OCI-LY1 (cell line): ENCODE measurements around the gene ERBB4.

Experiments used
- H2AFZ ChIP-seq: fragments of 200-600 bp; sonication (generic), shearing (Covaris generic); 2 replicates; pipeline ENCODE4 v1.6.0; 2014; ENCODE audit warnings: antibody characterized with exemption, mild to moderate bottlenecking, low read length
- H3F3A ChIP-seq: fragments of 200-600 bp; sonication (generic), shearing (Covaris generic); 2 replicates; pipeline ENCODE4 v1.6.0; 2014; ENCODE audit warnings: mild to moderate bottlenecking, antibody characterized with exemption, low read length, moderate library complexity; ENCODE audit not compliant: insufficient read depth
- H3K27ac ChIP-seq: fragments of 200-600 bp; sonication (generic); 2 replicates; pipeline ENCODE4 v1.5.1; 2014; ENCODE audit warnings: low read length, mixed run types, mild to moderate bottlenecking, low read depth; ENCODE audit not compliant: poor library complexity, severe bottlenecking
- H3K27me3 ChIP-seq: fragments of 200-600 bp; sonication (generic); 2 replicates; pipeline ENCODE4 v1.6.0; 2014; ENCODE audit warnings: antibody characterized with exemption, mild to moderate bottlenecking, low read length, moderate library complexity; ENCODE audit not compliant: insufficient read depth
- H3K36me3 ChIP-seq: fragments of 200-600 bp; sonication (generic); 2 replicates; pipeline ENCODE4 v1.6.1; 2014; ENCODE audit warnings: mild to moderate bottlenecking, antibody characterized with exemption, low read length, moderate library complexity, mixed read lengths; ENCODE audit not compliant: insufficient read depth
- H3K4me1 ChIP-seq: fragments of 200-600 bp; sonication (generic); 2 replicates; pipeline ENCODE4 v1.5.1; 2014; ENCODE audit warnings: mild to moderate bottlenecking, low read length, moderate library complexity; ENCODE audit not compliant: insufficient read depth, severe bottlenecking
- H3K4me2 ChIP-seq: fragments of 200-600 bp; sonication (generic), shearing (Covaris generic); 2 replicates; pipeline ENCODE4 v1.6.1; 2014; ENCODE audit warnings: low read length
- H3K4me3 ChIP-seq: fragments of 200-600 bp; sonication (generic); 2 replicates; pipeline ENCODE4 v1.5.1; 2014; ENCODE audit warnings: low read length, low read depth, mild to moderate bottlenecking, mixed read lengths; ENCODE audit not compliant: poor library complexity, severe bottlenecking
- H3K79me2 ChIP-seq: fragments of 200-600 bp; shearing (Covaris generic); 2 replicates; pipeline ENCODE4 v1.6.1; 2016; ENCODE audit warnings: mixed run types, low read length, mixed read lengths; ENCODE audit not compliant: insufficient read depth
- H3K9ac ChIP-seq: fragments of 200-600 bp; sonication (generic), shearing (Covaris generic); 2 replicates; pipeline ENCODE4 v1.6.1; 2014; ENCODE audit warnings: mild to moderate bottlenecking, low read length, mixed read lengths
- H3K9me2 ChIP-seq: fragments of 200-600 bp; sonication (generic), shearing (Covaris generic); 2 replicates; pipeline ENCODE4 v1.6.1; 2014; ENCODE audit warnings: low read depth, mild to moderate bottlenecking, low read length, mixed read lengths
- H3K9me3 ChIP-seq: fragments of 200-600 bp; shearing (Covaris generic); 2 replicates; pipeline ENCODE4 v1.6.1; 2014; ENCODE audit warnings: low read length, mixed read lengths
- H4K20me1 ChIP-seq: fragments of 200-600 bp; sonication (generic), shearing (Covaris generic); 2 replicates; pipeline ENCODE4 v1.6.0; 2016; ENCODE audit warnings: mild to moderate bottlenecking, low read length; ENCODE audit not compliant: insufficient read depth
- EZH2 ChIP-seq: fragments of 200-600 bp; sonication (generic), shearing (Covaris generic); IDR thresholded peaks from 2 replicates; pipeline ENCODE4 v1.8.0; 2017; ENCODE audit warnings: borderline replicate concordance, mixed run types, mild to moderate bottlenecking, antibody characterized with exemption, low read length, moderate library complexity, mixed read lengths
- TF ChIP-seq, protein P1 (sequence below): fragments of 200-600 bp; sonication (generic), shearing (Covaris generic); IDR thresholded peaks from 2 replicates; pipeline ENCODE4 v1.5.1; 2017; ENCODE audit warnings: mild to moderate bottlenecking, antibody characterized with exemption, low read length, moderate library complexity, mixed read lengths

Gene ERBB4

DNA sequence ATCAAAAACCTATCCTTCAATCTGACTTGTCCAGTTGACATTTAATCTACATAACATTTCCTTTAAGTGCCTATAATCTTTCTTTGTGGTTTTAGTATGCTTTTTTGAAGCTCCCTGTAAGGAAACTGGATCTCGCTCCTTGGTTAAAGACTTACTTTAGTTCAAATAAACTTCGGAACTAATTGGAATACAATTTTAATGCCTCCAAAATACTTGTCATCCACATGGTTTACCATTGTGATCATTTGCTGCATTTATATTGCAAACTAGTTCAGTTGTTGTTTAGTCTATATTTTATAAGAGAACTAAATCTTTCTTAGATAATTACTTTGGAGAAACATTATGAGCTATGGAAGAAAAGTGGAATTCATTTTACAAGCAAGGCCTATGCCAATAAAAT lies 496.0 kb downstream of the ERBB4 start:
- Histone ChIP-seq H3K27me3 (no peaks in the 10 kb centered on the region), H3K9ac (no peak overlapping the region), H2AFZ (no peak overlapping the region), H3K27ac (no peak overlapping the region), H3K4me2 (no peak overlapping the region), H3K4me3 (no peak overlapping the region), H4K20me1 (no peaks in the 10 kb centered on the region), H3K9me3 (no peaks in the 10 kb centered on the region), H3K79me2 (no peaks in the 10 kb centered on the region), H3F3A (no peaks in the 10 kb centered on the region), H3K36me3 (no peaks in the 10 kb centered on the region), H3K4me1 (no peaks in the 10 kb centered on the region), H3K9me2 (no peaks in the 10 kb centered on the region)
- no peak for TF ChIP-seq EZH2
- TF ChIP-seq, protein P1, sequence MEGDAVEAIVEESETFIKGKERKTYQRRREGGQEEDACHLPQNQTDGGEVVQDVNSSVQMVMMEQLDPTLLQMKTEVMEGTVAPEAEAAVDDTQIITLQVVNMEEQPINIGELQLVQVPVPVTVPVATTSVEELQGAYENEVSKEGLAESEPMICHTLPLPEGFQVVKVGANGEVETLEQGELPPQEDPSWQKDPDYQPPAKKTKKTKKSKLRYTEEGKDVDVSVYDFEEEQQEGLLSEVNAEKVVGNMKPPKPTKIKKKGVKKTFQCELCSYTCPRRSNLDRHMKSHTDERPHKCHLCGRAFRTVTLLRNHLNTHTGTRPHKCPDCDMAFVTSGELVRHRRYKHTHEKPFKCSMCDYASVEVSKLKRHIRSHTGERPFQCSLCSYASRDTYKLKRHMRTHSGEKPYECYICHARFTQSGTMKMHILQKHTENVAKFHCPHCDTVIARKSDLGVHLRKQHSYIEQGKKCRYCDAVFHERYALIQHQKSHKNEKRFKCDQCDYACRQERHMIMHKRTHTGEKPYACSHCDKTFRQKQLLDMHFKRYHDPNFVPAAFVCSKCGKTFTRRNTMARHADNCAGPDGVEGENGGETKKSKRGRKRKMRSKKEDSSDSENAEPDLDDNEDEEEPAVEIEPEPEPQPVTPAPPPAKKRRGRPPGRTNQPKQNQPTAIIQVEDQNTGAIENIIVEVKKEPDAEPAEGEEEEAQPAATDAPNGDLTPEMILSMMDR: no peak

DNA sequence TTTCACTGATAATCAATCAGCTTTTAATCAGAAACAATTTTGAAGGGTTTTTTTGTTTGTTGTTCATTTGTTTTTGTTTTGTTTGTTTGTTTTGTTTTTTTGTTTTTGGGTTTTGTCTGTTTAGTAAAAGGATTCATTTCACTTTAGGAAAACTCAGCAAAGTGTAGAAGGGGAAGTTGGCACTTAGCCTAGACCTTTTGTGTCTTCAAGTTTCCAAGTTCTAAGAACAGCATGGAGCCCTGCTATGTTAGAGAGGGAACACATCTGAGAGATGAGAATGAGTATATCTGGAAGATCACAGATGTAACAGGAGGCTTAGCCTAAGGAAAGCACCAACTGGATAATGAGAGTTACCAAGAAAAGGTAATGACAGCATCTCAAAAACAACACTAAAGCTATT lies 501.5 kb downstream of the ERBB4 start:
- TF ChIP-seq, protein P1: no peak
- no peak for TF ChIP-seq EZH2
- H2AFZ ChIP-seq: no peak overlapping the region

DNA sequence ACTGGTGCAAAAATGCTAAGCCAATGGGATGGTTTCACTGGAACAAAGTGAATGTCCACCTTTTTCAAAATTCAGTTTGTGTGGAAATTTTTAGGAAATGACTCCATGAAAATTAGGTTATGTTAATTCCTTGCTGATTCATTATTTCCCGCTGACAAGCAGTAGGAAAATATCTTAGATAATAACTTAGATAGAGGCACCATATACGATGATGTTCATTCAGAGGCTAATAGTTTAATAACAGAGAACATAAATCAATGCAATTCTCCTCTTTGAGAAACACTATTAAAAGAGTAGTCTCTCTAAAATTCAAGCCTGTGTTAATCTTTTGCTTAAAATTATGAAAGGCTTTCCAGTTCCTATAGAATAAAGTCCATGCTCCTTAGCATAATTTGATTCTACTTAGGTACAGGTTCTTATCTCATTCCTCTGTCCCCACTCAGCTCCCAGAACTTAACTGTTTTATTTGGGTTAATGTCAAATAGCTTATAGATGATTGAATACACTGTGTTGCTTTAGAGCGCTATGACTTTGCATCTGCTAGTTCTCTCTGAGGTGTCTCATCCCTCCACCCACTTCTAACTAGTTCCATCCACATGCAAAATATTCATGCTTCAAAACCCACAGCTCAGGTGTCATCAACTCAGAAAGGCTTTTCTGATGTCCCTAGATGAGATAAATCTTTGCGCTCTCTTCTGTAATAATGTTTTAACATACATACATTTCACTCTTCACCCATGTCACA lies 503.6 kb downstream of the ERBB4 start:
- TF ChIP-seq, protein P1: no peak
- no peak for TF ChIP-seq EZH2
- H3K27ac ChIP-seq: no peak overlapping the region
- H3K9me2 ChIP-seq: no peaks in the 10 kb centered on the region
- H3K4me3 ChIP-seq: no peak overlapping the region
- no peaks in the 10 kb centered on the region for H3K27me3 ChIP-seq
- H3K79me2 ChIP-seq: no peaks in the 10 kb centered on the region
- no peak overlapping the region for H3K9ac ChIP-seq
- H3F3A ChIP-seq: no peaks in the 10 kb centered on the region
- no peak overlapping the region for H3K4me2 ChIP-seq
- no peak overlapping the region for H2AFZ ChIP-seq
- no peaks in the 10 kb centered on the region for H4K20me1 ChIP-seq
- no peaks in the 10 kb centered on the region for H3K36me3 ChIP-seq
- peaks cover 5% of the 10 kb centered on the region for H3K4me1 ChIP-seq
- H3K9me3 ChIP-seq: no peaks in the 10 kb centered on the region

More for the DNA sequence above, 501.5 kb downstream of the ERBB4 start:
- Histone ChIP-seq H3K4me3 (no peak overlapping the region), H3K4me1 (peaks cover 5% of the 10 kb centered on the region), H3F3A (no peaks in the 10 kb centered on the region), H4K20me1 (no peaks in the 10 kb centered on the region), H3K4me2 (no peak overlapping the region), H3K79me2 (no peaks in the 10 kb centered on the region), H3K9me2 (no peaks in the 10 kb centered on the region), H3K27ac (no peak overlapping the region), H3K9ac (no peak overlapping the region), H3K27me3 (no peaks in the 10 kb centered on the region), H3K9me3 (no peaks in the 10 kb centered on the region), H3K36me3 (no peaks in the 10 kb centered on the region)
